GM12864 (cell line): ENCODE data around the gene VWC2L.

Experiments used
- DNase-seq: peaks from one replicate; pipeline ENCODE4 v3.0.0-alpha.2; 2011; ENCODE audit warnings: low read depth
- H3K4me3 ChIP-seq: 2 replicates; pipeline ENCODE4 v1.5.1; 2011; ENCODE audit warnings: mild to moderate bottlenecking, low read depth, low read length, control low read depth
- CTCF ChIP-seq: IDR thresholded peaks from 2 replicates; pipeline ENCODE4 v1.5.1; 2011; ENCODE audit warnings: low read depth, mild to moderate bottlenecking, moderate library complexity, low read length, control low read depth, inconsistent platforms; ENCODE audit errors: missing control alignments

Gene VWC2L

GRCh38 chr2:214451516-214452275, 40.8 kb downstream of the VWC2L start:
- TF ChIP-seq CTCF = no peak
- no peak for DNase-seq

GRCh38 chr2:214465363-214466146, 54.7 kb downstream of the VWC2L start:
- no peak for DNase-seq
- no peak for TF ChIP-seq CTCF
- no peak overlapping the region for H3K4me3 ChIP-seq

More at GRCh38 chr2:214451516-214452275, 40.8 kb downstream of the VWC2L start:
- no peak overlapping the region for H3K4me3 ChIP-seq

- no peak for TF ChIP-seq CTCF
- H3K4me3 ChIP-seq = no peak overlapping the region
- DNase-seq = no peak
Observed at GRCh38 chr2:214469728-214470127, 58.9 kb downstream of the VWC2L start.

GRCh38 chr2:214471382-214471781, 60.5 kb downstream of the VWC2L start:
- H3K4me3 ChIP-seq = no peak overlapping the region
- DNase-seq = no peak
- TF ChIP-seq CTCF = no peak

- TF ChIP-seq CTCF = no peak
- no peak overlapping the region for H3K4me3 ChIP-seq
- DNase-seq = no peak
Observed at GRCh38 chr2:214471990-214472389, 61.1 kb downstream of the VWC2L start.

GRCh38 chr2:214477305-214477704, 66.5 kb downstream of the VWC2L start:
- TF ChIP-seq CTCF = no peak
- no peak for DNase-seq
- H3K4me3 ChIP-seq = no peak overlapping the region
